Right cardiac atrium (tissue), 5 donors: ENCODE results near the gene PIEZO2. TPM values are rescaled to one million over a fixed set of nuclear protein-coding genes. Genes with fewer than 3 reads are reported as not detected.

Experiments
- ATAC-seq, 2 donors: fragments of 200-7000 bp; cut with Tn5 transposase; one replicate each; pipeline versions ENCODE4 v1.8.0 to v1.9.1; 2020; ENCODE audit warnings: moderate library complexity in 2 of 2, mild to moderate bottlenecking in 1 of 2
- DNase-seq, 3 donors: peaks; one replicate each; pipeline ENCODE4 v3.0.0-alpha.2; 2020
- H3K27ac ChIP-seq: one replicate; pipeline ENCODE4 v1.5.1; 2013; ENCODE audit warnings: mild to moderate bottlenecking, low read length, control low read depth, moderate library complexity
- H3K27me3 ChIP-seq: one replicate; pipeline ENCODE4 v1.6.1; 2013; ENCODE audit not compliant: control insufficient read depth, insufficient read depth
- H3K4me1 ChIP-seq: one replicate; pipeline ENCODE4 v1.6.1; 2013; ENCODE audit warnings: low read length; ENCODE audit not compliant: control insufficient read depth, insufficient read depth
- H3K4me3 ChIP-seq: one replicate; pipeline ENCODE4 v1.5.1; 2013; ENCODE audit warnings: low read length, control low read depth
- H3K9me3 ChIP-seq: one replicate; pipeline ENCODE4 v1.6.1; 2013; ENCODE audit warnings: low read length; ENCODE audit not compliant: control insufficient read depth
- WGBS: extraction: QIAGEN DNeasy Blood & Tissue Kit; methylation state at CpG from one replicate; pipeline ENCODE4 v1.1.7; 2013; 5-methylcytosine and 5-hydroxymethylcytosine counted together
- intact Hi-C, 4 donors: fragments of 100-400 bp; cut with DNase I; formaldehyde crosslinking; loops; one replicate each; pipeline versions ENCODE4 v1.11.0 to v1.14.0; 2022 to 2023
- polyA plus RNA-seq: library from polyadenylated mRNA; stranded (reverse); fragments of 200-250 nt; gene quantifications from one replicate; pipeline ENCODE4 v1.2.3, GENCODE V29; 2013
- total RNA-seq, 4 donors: library from RNA; stranded (reverse); fragmentation: NEBNext Ultra II Directional; extraction: Animal tissue kit (Norgen Biotek cat#: 25700); gene quantifications; one replicate each; pipeline ENCODE4 v1.2.1, GENCODE V29; 2021
- donor health status: healthy with polysubstance abuse.
- donor health status: DM: no; HTN: yes; CAD: no.
- donor health status: DM: no; HTN: no; CAD: no.
- donor health status: DM: no; HTN: yes; CAD: no; lungs with severe emphysema.
- donor health status: DM: yes; HTN: yes; CAD: no.

PIEZO2 gene
- total and polyA plus RNA-seq, 5 donors, result 0.18 to 0.93 (median 0.56) TPM

DNA sequence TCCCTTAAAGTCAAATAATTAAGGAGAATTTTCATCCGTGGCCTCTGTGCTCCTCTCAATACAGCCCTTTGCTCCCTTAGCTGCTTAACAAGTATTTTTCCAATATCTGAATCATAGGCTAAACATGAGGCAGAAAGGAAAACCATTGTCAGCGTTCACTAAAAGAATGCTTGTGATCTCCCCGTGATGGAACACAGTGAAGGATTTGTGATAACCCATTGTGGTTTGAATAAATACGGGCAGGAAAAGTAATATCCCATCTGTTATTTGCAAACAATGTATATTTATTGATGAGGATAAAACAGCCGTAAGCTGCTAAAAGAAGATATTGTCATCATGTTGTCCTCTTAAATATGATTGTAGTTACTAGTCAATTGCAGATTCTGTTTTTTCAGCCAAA lies 365.4 kb downstream of the PIEZO2 start:
- DNase-seq (no peak), ATAC-seq (no peak)
- Histone ChIP-seq H3K27ac (no peak overlapping the region), H3K4me3 (no peak overlapping the region), H3K4me1 (no peaks in the 10 kb centered on the region), H3K27me3 (peaks cover 3% of the 10 kb centered on the region), H3K9me3 (no peaks in the 10 kb centered on the region)
- WGBS, result 73% methylated on average over 5 of the region's 5 CpGs
- intact Hi-C loops, result no loop called here

DNA sequence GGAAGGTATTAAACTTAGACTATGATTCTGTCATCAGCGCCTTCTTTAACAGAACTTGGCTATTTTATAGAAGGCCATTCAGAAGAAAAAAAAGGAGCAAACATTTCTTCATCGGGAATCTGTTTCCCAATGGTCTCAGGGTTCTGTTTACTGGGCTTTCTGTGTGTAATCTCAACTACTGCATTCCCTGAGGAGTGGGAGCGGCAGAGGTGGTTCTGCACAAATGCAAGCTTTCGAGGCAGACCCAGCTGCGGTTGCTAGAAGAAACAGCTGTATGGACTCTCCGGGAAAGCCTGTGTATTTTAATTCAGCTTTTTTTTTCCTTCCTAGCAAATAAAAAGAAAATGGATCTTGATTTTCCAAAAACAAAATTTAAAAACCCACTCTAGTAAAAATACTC lies 372.9 kb downstream of the PIEZO2 start:
- peak in 1 of 2 donors; percentile 61 for ATAC-seq
- no peaks in the 10 kb centered on the region for H3K27me3 ChIP-seq
- DNase-seq, result peak in 2 of 3 donors; percentile 38 to 70
- H3K9me3 ChIP-seq, result peaks cover 2% of the 10 kb centered on the region
- H3K4me3 ChIP-seq, result no peak overlapping the region
- H3K4me1 ChIP-seq, result no peaks in the 10 kb centered on the region
- intact Hi-C loops, result no loop called here
- 69% methylated on average over 6 of the region's 6 CpGs for WGBS
- no peak overlapping the region for H3K27ac ChIP-seq

DNA sequence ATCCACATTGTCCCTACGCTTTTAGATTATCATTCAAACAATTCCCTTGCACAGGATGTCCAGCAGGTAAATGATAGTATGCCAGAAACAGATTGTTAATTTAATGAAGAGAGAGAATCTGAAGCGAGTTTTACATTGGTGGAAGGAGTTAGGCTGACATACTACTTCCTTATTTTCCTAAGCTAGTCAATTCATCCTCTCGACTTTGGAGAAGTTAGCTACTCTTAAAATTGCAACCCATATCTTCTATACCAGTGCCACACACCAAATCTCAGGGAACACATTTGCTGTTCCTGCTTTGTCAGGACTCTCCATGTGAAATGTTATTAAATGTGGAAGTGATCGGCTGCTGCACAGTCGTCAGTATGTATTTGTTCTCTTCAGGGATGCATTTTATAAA lies 374.3 kb downstream of the PIEZO2 start:
- intact Hi-C loops, result no loop called here

DNA sequence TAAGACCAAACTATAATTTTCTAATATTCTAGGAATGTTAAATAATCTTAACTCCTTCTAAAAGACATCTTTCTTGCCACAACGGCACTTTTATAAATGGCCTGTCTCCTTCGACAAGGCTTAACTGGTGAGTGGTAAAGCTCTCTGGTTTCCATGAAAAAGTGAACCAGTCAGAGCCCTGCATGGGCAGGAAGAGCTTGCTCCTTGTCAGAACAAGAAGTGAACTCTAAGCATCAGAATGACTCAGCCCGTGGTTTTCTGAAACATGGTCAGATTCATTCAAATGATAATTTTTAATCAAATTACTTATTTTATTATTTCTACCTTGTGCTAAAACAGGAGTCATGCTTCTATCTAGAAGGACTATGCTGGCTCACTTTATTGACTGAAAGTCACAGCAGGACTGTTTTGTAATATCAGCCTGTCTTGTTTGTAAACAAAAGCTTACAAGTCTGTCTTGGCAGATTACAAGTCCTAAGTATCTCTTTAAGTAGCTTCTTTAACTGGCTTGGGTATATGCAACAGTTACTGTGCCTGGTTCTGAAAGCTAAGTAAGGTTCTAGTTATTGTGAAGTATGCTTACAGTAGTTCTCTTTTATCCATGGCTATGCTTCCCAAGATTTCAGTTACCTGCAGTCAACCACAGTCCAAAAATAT lies 378.2 kb downstream of the PIEZO2 start:
- 71% methylated on average over 3 of the region's 3 CpGs for WGBS
- DNase-seq (no peak), ATAC-seq (no peak)
- H3K4me1 ChIP-seq, result no peaks in the 10 kb centered on the region
- no peak overlapping the region for H3K27ac ChIP-seq
- H3K4me3 ChIP-seq, result no peak overlapping the region
- H3K27me3 ChIP-seq, result no peaks in the 10 kb centered on the region
- intact Hi-C loops, result no loop called here
- peaks cover 2% of the 10 kb centered on the region for H3K9me3 ChIP-seq

More for the DNA sequence above, 374.3 kb downstream of the PIEZO2 start:
- 86% methylated on average over 5 of the region's 5 CpGs for WGBS
- H3K4me3 ChIP-seq, result no peak overlapping the region
- H3K4me1 ChIP-seq, result no peaks in the 10 kb centered on the region
- H3K27ac ChIP-seq, result no peak overlapping the region
- ATAC-seq, result no peak
- no peak for DNase-seq
- H3K27me3 ChIP-seq, result no peaks in the 10 kb centered on the region
- H3K9me3 ChIP-seq, result peaks cover 2% of the 10 kb centered on the region

DNA sequence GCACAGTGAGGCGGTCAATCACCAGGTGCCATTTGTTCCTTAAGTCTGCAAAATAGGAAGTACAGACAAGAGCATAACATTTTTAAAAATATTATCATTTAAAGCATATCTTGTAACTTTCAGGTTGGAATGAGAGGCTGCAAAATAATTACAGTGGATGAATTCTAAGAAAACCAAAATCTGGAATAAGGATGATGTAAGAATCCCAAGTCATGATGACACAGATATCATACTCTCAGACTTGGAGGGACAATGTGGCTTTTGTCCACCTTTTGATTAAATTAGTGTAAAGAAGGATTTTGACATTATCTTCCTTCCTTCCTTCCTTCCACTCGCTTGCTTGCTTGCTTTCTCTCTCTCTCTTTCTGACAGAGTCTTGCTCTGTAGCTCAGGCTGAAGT lies 379.1 kb downstream of the PIEZO2 start:
- H3K27ac ChIP-seq, result no peak overlapping the region

DNA sequence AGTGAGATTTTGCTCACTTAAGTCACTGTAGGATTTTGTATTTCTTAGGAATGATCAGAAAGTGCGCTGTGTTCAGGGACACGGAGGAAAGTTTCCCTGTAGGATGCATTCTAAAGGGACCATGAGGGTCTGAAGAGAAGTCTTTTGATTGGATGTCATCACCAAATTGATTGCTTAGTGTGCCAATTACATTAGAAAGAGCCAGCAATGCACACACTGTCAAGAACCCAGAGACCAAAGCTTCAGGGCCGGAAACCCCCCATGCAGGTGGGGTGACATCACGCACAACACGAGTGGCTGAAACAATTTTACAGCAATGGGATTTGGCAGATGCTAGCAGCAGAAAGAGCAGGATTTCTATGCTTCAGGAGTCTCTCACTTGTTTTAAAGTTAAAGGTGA lies 381.1 kb downstream of the PIEZO2 start:
- no peaks in the 10 kb centered on the region for H3K4me1 ChIP-seq
- no peak for ATAC-seq
- no peak overlapping the region for H3K27ac ChIP-seq
- H3K9me3 ChIP-seq, result peaks cover 2% of the 10 kb centered on the region
- 93% methylated on average over 5 of the region's 5 CpGs for WGBS
- DNase-seq, result no peak
- intact Hi-C loops, result no loop called here
- no peak overlapping the region for H3K4me3 ChIP-seq
- H3K27me3 ChIP-seq, result no peaks in the 10 kb centered on the region

More for the DNA sequence above, 379.1 kb downstream of the PIEZO2 start:
- Histone ChIP-seq H3K4me1 (no peaks in the 10 kb centered on the region), H3K4me3 (no peak overlapping the region), H3K27me3 (no peaks in the 10 kb centered on the region), H3K9me3 (peaks cover 2% of the 10 kb centered on the region)
- ATAC-seq (no peak), DNase-seq (no peak)
- intact Hi-C loops, result no loop called here
- 72% methylated on average over 2 of the region's 2 CpGs for WGBS

DNA sequence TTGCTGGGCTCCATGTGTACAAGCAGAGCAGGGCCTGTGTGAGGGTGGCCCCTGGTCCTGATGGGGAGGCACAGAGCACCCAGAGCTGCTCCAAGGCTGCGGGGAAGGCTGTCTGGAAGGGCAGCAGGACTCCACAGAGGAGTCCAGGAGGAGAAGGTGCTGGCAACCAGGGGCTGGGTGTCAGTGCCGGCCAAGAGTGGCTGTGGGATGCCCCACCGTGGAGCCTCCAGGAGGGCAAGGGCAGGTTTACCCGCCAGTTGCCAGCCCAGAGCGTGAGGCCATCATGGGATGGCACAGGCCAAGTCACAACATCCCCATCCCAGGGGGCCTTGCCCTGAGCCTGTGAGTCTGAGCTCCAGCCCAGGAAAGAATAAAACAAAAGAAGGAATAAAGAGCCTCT lies 381.7 kb downstream of the PIEZO2 start:
- DNase-seq (no peak), ATAC-seq (no peak)
- intact Hi-C loops, result no loop called here
- Histone ChIP-seq H3K27ac (no peak overlapping the region), H3K4me1 (no peaks in the 10 kb centered on the region), H3K9me3 (peaks cover 2% of the 10 kb centered on the region), H3K4me3 (no peak overlapping the region), H3K27me3 (no peaks in the 10 kb centered on the region)
- 98% methylated on average over 5 of the region's 5 CpGs for WGBS

DNA sequence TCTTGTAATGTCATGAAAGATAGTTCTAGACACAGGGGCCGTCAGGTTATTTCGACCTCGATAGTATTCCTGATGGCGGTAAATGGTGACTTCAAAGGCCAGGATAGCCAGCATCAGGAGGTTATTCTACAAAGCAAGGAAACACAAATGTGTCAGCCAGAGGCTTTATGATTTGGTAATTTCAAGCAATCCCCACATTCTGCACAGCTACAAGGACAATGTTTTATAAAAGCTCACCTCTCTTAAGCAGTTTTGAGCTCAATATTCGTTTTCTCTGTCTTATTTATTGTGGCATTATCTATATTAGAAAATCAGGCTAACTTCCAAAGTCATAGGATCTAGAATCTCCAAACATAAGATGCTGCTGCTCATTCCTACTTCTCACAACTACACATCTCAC lies 388.4 kb downstream of the PIEZO2 start:
- no peaks in the 10 kb centered on the region for H3K27me3 ChIP-seq
- intact Hi-C loops, result no loop called here
- no peaks in the 10 kb centered on the region for H3K4me1 ChIP-seq
- 93% methylated on average over 5 of the region's 5 CpGs for WGBS
- no peak overlapping the region for H3K27ac ChIP-seq
- DNase-seq, result no peak
- no peaks in the 10 kb centered on the region for H3K9me3 ChIP-seq
- no peak for ATAC-seq
- no peak overlapping the region for H3K4me3 ChIP-seq

DNA sequence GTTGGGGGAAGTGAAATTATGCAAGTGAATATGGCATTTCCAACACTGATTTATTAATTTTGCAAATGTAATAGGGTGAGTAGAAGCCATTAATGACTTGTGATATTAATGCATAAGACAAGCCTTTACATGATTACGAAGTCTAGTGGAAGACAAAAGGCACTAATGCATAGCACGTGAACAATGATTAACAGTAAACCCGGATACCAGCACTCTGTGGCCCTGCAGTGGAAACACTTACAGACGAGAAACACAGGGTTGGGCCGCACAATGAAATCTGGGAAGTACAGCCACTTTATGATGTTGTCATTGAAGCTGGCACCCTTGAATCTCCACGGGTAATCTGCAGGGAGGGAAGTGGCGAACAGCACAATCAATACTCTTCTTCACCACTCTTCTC lies 390.1 kb downstream of the PIEZO2 start:
- ATAC-seq, result no peak
- intact Hi-C loops, result no loop called here
- Histone ChIP-seq H3K27me3 (no peaks in the 10 kb centered on the region), H3K9me3 (no peaks in the 10 kb centered on the region), H3K4me3 (no peak overlapping the region), H3K4me1 (no peaks in the 10 kb centered on the region), H3K27ac (no peak overlapping the region)
- DNase-seq, result no peak
- WGBS, result 93% methylated on average over 7 of the region's 7 CpGs

DNA sequence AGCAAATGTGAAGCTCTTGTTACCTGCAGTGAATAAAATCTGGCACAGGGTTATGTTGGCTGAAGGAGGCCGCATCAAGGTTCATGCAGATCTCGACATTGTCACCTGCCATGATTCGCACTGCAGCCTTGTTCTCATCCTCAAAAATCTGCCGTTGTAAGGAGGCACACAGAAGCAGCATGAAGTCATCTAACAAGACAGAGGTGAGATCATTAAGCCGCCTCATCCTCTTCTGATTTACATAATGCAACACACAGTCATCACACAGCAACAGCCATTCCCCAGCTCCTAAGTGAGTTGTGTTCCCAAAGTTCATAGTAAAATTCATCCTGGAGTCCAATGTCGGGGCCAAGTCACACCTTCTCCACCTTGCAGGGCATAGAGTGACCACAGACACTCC lies 391.4 kb downstream of the PIEZO2 start:
- 93% methylated on average over 6 of the region's 6 CpGs for WGBS
- intact Hi-C loops, result no loop called here
- DNase-seq, result no peak
- Histone ChIP-seq H3K4me1 (no peaks in the 10 kb centered on the region), H3K27me3 (no peaks in the 10 kb centered on the region), H3K4me3 (no peak overlapping the region), H3K27ac (no peak overlapping the region), H3K9me3 (no peaks in the 10 kb centered on the region)
- ATAC-seq, result no peak

DNA sequence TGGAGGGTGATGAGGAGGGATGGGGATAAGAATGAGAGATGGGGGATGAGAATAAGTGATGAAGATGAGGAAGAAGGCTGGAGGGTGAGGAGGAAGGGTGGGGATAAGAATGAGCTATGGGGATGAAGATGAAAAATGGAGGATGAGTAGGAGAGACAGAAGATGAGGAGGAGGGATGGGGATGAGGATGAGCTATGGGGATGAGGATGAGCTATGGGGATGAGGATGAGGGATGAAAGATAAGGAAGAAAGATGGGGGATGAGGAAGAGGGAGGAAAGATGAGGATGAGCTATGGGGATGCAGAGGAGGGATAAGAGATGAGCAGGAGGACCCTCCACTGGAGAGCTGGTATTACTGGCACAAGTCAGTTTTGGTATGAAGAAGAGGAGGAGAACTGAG lies 392.0 kb downstream of the PIEZO2 start:
- H3K27me3 ChIP-seq, result no peaks in the 10 kb centered on the region
- no peaks in the 10 kb centered on the region for H3K4me1 ChIP-seq
- no peak overlapping the region for H3K4me3 ChIP-seq
- no peaks in the 10 kb centered on the region for H3K9me3 ChIP-seq
- intact Hi-C loops, result no loop called here
- no peak for ATAC-seq
- DNase-seq, result no peak
- no peak overlapping the region for H3K27ac ChIP-seq

DNA sequence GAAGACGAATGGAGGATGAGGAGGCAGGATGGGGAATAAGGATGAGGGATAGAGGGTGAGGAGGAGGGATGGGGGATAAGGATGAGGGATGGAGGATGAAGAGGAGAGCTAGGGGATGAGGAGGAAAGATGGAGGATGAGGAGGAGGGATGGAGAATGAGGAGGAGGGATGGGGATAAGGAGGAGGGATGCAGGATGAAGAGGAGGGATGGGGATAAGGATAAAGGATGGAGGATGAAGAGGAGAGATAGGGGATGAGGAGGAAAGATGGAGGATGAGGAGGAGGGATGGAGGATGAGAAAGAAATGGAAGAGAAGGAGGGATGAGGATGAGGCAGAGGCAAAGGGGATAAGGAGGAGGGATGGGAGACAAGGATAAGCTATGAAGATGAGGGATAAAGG lies 393.5 kb downstream of the PIEZO2 start:
- ATAC-seq, result no peak
- Histone ChIP-seq H3K27ac (no peak overlapping the region), H3K27me3 (no peaks in the 10 kb centered on the region), H3K9me3 (no peaks in the 10 kb centered on the region), H3K4me3 (no peak overlapping the region), H3K4me1 (no peaks in the 10 kb centered on the region)
- intact Hi-C loops, result no loop called here
- DNase-seq, result no peak
- WGBS, result 78% methylated on average over 1 of the region's 1 CpG
